Measurements from ENCODE around the gene ZNF699. TPM values are rescaled to one million over a fixed set of nuclear protein-coding genes. Genes with fewer than 3 reads are reported as not detected.
A peak's percentile ranks its signal among the peaks of the same experiment; 100 is the strongest.
"Not testable (repeated sequence)": the region's sequence is repeated elsewhere in the genome, so short reads cannot be mapped to it uniquely, and the experiment has no call there.

Gene ZNF699
- total RNA-seq = 1 to 10 TPM; 3.7 to 8.7 TPM

DNA sequence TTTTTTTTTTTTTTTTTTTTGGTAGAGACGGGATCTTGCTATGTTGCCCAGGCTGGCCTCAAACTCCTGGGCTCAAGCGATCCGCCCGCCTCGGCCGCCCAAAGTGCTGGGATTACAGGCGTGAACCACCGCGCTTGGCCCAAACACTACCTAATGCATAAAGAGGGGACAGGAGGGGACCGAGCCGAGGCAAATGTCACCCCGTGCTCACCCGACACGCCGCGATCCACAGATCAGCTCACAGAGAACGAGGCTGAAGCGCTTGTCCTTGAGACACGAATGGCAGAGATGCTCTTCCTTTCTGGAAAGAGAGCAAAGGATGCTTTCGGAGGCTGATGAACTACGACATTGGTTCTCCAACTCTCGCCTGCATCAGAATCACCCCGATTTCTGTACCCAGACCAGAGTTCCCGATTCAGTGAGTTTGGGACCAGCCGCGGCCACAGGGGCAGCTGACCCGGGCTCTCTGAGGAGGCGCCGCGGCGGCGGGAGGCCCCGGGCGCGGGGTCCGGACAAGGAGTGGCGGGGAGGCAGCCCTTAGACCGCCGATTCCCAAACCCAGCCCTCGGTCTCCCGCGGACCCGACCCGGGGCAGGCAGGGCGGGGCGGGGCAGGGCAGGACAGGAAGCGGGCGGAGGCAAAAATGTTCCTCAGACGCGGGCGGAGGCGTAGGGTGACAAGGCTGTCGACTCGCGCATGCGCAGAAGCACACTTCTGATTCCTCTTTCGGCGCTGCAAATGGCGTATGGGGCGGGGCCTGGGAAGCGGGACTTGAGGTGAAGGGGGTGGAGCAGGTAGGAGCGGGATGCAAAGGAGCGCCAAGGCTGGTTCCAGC is at the start of gene ZNF699:
Gene ZNF699, minus strand, starts transcription at position 700 of the 835 bp plus-strand sequence. CDS start 4,719 bp downstream, outside the sequence.
- Mint-ChIP-seq H3K36me3 (ENCODE audit: low read depth) (peaks cover 20% of the 10 kb centered on the region), H3K9me3 (no peaks in the 10 kb centered on the region), H3K27me3 (no peaks in the 10 kb centered on the region)

DNA sequence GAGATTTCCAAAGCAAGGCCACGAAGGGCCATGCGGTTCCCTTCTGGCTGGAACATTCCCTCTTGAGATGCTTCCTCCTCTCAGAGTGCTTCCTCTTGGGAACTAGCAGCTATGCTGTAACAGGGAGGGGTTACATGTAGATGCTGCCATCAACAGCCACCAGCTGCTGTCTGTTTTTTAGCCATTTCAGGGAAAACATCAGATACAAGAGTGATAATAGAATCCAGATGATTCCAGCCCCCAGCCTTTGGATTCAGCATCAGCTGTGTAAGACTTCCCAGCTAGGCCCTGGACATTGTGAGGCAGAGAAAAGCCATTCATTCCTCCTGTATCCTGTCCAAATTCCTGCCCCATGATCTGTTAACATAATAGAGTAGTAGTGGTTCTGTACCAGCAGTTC is 45.0 kb upstream of the ZNF699 start:
- no peak for ATAC-seq (replicated peaks)
- H3K27ac Mint-ChIP-seq = no peak overlapping the region
- no peaks in the 10 kb centered on the region for H3K4me1 Mint-ChIP-seq
- H3K36me3 Mint-ChIP-seq (ENCODE audit: low read depth) = peaks cover 13% of the 10 kb centered on the region
- H3K9me3 Mint-ChIP-seq = peaks cover 25% of the 10 kb centered on the region
- H3K4me3 Mint-ChIP-seq = no peak overlapping the region
- no peaks in the 10 kb centered on the region for H3K27me3 Mint-ChIP-seq

More for the DNA sequence above, at the start of gene ZNF699:
- Mint-ChIP-seq H3K4me1 (peaks cover 4% of the 10 kb centered on the region), H3K27ac (peak within 1 kb of the TSS; percentile 97), H3K4me3 (peak within 1 kb of the TSS; percentile 91)
- ATAC-seq (replicated peaks) = peak; percentile 89

DNA sequence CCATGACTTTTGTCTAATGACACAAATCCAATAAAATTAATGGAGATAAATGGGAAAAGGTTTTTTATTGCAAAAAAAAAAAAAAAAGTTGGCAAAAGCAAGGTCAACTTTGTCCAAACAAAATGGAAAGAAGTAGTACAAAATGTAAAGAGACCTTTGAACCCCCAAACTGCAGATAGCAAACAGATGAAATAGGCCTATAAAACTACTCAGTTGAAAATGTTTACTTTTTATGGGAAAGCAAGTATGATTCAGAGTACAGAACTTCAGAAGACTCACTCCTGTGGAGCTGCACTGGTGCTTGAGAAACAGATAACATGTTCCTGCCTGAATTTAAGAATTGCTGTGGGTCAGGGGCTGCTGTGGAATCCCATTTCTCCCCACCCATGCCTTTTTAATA is 43.4 kb upstream of the ZNF699 start:
- Mint-ChIP-seq H3K9me3 (peaks cover 35% of the 10 kb centered on the region), H3K4me1 (no peaks in the 10 kb centered on the region)

DNA sequence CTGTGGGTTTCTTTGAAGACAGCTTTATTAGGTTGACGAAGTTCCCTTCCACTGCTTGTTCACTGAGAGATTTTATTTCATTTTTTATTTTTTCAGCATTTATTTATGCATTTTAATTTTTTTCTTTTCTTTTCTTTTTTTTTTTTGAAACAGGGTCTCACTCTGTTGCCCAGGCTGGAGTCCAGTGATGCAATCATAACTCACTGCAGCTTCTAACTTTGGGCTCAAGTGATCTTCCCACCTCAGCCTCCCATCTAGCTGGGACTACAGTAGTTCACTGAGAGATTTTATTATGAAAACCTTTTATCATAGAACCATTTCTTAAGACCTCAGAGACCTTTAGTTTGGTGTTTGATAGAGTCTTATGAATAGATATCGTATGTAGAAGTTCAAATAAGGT is 42.9 kb upstream of the ZNF699 start:
- no peaks in the 10 kb centered on the region for H3K27me3 Mint-ChIP-seq
- H3K36me3 Mint-ChIP-seq (ENCODE audit: low read depth) = peaks cover 25% of the 10 kb centered on the region
- H3K27ac Mint-ChIP-seq = no peak overlapping the region
- ATAC-seq (replicated peaks) = no peak
- peaks cover 33% of the 10 kb centered on the region for H3K9me3 Mint-ChIP-seq
- H3K4me1 Mint-ChIP-seq = no peaks in the 10 kb centered on the region
- no peak overlapping the region for H3K4me3 Mint-ChIP-seq

More for the DNA sequence above, 43.4 kb upstream of the ZNF699 start:
- Mint-ChIP-seq H3K27me3 (no peaks in the 10 kb centered on the region), H3K4me3 (no peak overlapping the region), H3K27ac (no peak overlapping the region), H3K36me3 (ENCODE audit: low read depth) (peaks cover 25% of the 10 kb centered on the region)
- ATAC-seq (replicated peaks) = no peak

DNA sequence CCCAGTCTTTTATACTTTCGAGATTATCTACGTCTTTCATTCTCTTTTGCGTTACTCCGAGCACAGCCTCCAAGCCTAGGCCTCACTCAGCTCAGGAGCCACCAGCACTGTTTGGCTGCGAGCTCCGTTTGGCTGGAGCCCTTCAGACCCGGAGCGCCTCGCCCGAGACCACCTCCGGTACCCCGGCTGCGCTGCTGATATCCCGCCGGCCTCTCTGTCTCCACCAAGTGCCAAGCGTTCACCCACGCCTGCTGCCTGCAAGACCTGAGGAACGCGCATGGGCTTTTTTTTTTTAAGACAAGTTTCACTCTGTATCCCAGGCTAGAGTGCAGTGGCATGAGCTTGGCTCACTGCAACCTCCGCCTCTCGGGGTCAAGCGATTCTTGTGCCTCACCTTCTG is 39.0 kb upstream of the ZNF699 start:
- H3K36me3 Mint-ChIP-seq (ENCODE audit: low read depth) = peaks cover 39% of the 10 kb centered on the region
- no peak for ATAC-seq (replicated peaks)
- no peaks in the 10 kb centered on the region for H3K4me1 Mint-ChIP-seq
- no peaks in the 10 kb centered on the region for H3K27me3 Mint-ChIP-seq
- H3K9me3 Mint-ChIP-seq = peaks cover 34% of the 10 kb centered on the region
- no peak overlapping the region for H3K27ac Mint-ChIP-seq
- no peak overlapping the region for H3K4me3 Mint-ChIP-seq

DNA sequence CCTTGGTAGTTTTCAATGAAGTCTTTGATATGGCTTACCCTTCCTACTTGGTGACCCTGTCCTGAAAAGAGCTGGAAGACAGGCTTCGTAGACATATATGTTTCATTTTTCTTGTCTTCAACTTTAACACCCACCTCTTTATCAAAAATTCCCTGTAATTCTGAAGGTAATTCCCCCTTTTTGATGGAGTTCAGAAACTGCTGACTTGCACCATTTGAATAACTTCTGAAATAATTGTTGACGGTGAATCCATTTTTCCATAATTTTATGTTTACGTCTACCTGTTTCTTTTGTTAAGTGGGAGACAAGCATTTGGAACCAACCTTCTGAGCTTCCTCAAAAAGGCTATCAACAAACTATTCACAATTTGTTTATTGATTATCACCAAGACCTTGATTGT is 38.6 kb upstream of the ZNF699 start:
- peaks cover 38% of the 10 kb centered on the region for H3K9me3 Mint-ChIP-seq
- peaks cover 43% of the 10 kb centered on the region for H3K36me3 Mint-ChIP-seq (ENCODE audit: low read depth)
- ATAC-seq (replicated peaks) = no peak
- no peaks in the 10 kb centered on the region for H3K27me3 Mint-ChIP-seq
- no peak overlapping the region for H3K4me3 Mint-ChIP-seq
- no peak overlapping the region for H3K27ac Mint-ChIP-seq
- H3K4me1 Mint-ChIP-seq = no peaks in the 10 kb centered on the region

DNA sequence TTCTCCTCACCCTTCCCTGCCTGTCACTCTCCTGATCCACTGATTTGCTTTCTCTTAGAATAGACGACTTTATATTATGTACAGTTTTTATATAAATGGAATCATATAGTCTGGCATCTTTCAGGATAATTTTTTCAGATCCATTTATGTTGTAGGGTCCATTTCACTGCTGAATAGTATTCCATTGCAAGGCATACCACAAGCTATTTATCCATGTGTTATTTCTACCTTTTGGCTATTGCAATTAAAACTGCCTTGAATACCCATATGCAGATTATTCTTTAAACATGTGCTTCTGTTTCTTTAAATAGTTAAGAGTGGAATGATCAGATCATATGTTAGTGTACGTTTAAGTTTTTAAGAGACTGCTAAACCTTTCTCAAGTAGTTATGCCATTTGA is 35.4 kb upstream of the ZNF699 start:
- H3K36me3 Mint-ChIP-seq (ENCODE audit: low read depth) = peaks cover 70% of the 10 kb centered on the region
- no peak for ATAC-seq (replicated peaks)
- peaks cover 46% of the 10 kb centered on the region for H3K9me3 Mint-ChIP-seq

DNA sequence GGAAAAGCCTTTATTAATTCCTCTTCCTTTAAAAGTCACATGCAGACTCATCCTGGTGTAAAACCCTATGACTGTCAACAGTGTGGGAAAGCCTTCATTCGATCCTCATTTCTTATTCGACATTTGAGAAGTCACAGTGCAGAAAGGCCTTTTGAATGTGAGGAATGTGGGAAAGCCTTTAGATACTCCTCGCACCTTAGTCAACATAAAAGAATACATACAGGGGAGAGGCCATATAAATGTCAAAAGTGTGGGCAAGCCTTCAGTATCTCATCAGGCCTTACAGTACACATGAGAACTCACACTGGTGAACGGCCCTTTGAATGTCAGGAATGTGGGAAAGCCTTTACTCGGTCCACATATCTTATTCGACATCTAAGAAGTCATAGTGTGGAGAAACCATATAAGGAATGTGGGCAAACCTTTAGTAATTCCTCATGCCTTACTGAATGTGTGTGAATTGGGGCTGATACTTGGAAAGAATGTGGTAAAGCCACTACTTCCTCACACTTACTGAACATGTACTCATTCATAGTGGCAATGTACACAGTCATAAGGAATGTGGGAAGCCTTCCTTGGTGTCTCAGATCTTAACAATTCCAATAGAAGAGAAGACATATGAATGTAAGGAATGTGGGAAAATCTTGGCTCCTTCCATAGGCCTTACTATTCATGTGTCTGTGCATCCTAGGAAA is 33.1 kb upstream of the ZNF699 start:
- no peak for ATAC-seq (replicated peaks)
- Mint-ChIP-seq H3K9me3 (peaks cover 42% of the 10 kb centered on the region), H3K4me3 (no peak overlapping the region), H3K27me3 (no peaks in the 10 kb centered on the region), H3K27ac (no peak overlapping the region), H3K36me3 (ENCODE audit: low read depth) (peaks cover 74% of the 10 kb centered on the region), H3K4me1 (no peaks in the 10 kb centered on the region)

More for the DNA sequence above, 35.4 kb upstream of the ZNF699 start:
- Mint-ChIP-seq H3K27me3 (no peaks in the 10 kb centered on the region), H3K4me3 (no peak overlapping the region), H3K27ac (no peak overlapping the region), H3K4me1 (no peaks in the 10 kb centered on the region)

DNA sequence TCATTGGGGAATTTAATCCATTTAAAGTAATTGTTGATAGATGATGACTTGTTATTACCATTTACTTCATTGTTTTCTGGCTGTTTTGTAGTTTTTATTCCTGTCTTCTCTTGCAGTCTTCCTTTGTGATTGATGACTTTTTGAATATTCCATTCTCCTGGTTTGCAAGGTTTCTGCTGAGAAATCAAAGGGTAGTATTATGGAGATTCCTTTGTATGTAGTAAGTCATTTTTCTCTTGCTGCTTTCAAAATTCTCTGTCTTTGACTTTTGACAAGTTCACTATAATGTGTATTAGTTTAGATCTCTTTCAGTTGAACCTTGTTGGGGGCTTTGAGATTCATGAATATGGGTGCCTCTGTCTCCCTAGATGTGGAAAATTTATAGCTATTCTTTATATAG is 20.4 kb upstream of the ZNF699 start:
- Mint-ChIP-seq H3K27ac (no peak overlapping the region), H3K4me3 (no peak overlapping the region), H3K27me3 (no peaks in the 10 kb centered on the region), H3K36me3 (ENCODE audit: low read depth) (peaks cover 81% of the 10 kb centered on the region), H3K4me1 (no peaks in the 10 kb centered on the region), H3K9me3 (peaks cover 13% of the 10 kb centered on the region)
- no peak for ATAC-seq (replicated peaks)

DNA sequence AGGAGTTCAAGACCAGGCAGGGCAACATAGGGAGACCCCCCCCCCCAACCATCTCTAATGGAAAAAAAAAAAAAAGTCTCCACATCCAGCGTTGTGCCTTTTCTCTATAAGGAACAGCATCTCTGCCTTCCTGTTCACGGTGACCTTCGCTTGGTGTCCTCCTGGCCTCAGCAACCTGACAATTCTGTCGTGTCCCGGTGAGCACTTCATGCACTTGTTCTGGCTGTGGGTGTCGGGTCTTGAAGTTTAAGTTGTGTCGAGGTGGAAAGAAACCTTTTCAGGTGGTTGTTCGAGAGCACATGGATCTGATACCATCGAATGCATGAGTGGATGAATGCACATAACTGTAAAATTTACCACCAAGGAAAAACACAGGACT is 14.9 kb upstream of the ZNF699 start:
- H3K36me3 Mint-ChIP-seq (ENCODE audit: low read depth) = peaks cover 50% of the 10 kb centered on the region
- H3K4me3 Mint-ChIP-seq = peak overlapping the region; percentile 89
- ATAC-seq (replicated peaks) = no peak
- peaks cover 8% of the 10 kb centered on the region for H3K4me1 Mint-ChIP-seq
- H3K9me3 Mint-ChIP-seq = no peaks in the 10 kb centered on the region
- peak overlapping the region; percentile 93 for H3K27ac Mint-ChIP-seq
- no peaks in the 10 kb centered on the region for H3K27me3 Mint-ChIP-seq

DNA sequence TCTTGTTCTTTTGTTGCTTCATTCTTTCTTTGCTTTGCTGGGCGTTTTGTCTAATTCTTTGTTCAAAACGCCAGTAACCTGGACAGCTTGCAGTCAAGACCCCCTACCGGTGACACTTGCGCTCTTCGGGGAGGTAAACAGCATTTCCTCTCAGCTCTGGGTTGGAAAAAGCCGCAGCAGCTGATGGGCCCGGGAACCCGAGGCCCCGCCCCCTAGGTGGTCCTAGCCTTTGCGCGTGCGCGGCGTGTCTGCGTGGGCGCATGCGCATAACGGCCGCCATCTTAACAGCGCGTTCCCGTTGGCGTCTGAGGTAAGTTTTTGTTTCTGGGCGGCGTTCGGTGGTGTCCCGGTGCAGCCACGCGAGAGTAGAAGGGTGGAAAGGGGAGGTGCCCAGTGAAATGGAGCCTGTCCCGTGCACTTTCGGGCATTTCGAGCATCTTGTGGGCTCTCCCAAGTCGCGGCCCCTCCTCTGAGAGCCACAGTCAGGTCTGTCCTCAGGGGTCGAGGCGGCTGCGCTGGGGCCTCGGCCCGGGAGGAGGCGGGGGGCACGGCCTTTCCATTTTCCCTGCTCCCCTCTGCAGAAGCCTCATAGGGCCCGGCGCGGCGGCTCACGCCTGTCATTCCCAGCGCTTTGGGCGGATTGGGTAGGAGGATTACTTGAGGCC is 14.4 kb upstream of the ZNF699 start, which contains the start of gene ZNF559:
Gene ZNF559, plus strand, starts transcription at position 261 of the 665 bp plus-strand sequence. CDS start 14,371 bp downstream, outside the sequence.
- Mint-ChIP-seq H3K27ac (peak within 1 kb of the TSS; percentile 93), H3K27me3 (no peaks in the 10 kb centered on the region), H3K36me3 (ENCODE audit: low read depth) (peaks cover 45% of the 10 kb centered on the region), H3K4me3 (peak within 1 kb of the TSS; percentile 89), H3K9me3 (no peaks in the 10 kb centered on the region), H3K4me1 (peaks cover 8% of the 10 kb centered on the region)
- peak; percentile 99 for ATAC-seq (replicated peaks)

DNA sequence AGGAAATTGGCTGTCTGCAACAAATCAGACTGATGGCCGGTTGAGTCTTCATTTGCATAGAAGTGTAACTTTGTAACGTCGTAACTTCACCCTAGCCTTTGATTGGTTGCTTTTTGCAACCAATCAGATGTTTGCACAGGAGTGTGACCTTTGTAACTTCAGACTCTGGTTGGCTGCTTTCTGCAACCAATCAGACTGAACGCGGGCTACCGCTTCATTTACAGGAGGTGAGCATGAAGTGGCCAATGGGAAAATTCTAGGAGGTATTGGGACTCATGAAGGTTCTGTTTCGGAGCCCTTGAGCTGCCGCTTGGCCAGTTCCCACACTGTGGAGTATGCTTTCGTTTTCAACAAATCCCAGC is 13.9 kb upstream of the ZNF699 start:
- Mint-ChIP-seq H3K4me1 (peaks cover 8% of the 10 kb centered on the region), H3K9me3 (no peaks in the 10 kb centered on the region), H3K27ac (peak overlapping the region; percentile 93), H3K4me3 (peak overlapping the region; percentile 89), H3K36me3 (ENCODE audit: low read depth) (peaks cover 40% of the 10 kb centered on the region), H3K27me3 (no peaks in the 10 kb centered on the region)
- peak; percentile 77 for ATAC-seq (replicated peaks)

DNA sequence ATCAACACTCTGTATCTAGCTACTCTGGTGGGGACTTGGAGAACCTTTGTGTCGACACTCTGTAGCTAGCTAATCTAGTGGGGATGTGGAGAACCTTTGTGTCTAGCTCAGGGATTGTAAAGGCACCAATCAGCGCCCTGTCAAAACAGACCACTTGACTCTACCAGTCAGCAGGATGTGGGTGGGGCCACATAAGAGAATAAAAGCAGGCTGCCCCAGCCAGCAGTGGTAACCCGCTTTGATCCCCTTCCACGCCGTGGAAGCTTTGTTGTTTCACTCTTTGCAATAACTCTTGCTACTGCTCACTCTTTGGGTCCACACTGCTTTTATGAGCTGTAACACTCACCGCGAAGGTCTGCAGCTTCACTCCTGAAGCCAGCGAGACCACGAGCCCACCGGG is 12.6 kb upstream of the ZNF699 start:
- not testable (repeated sequence) for H3K4me1 Mint-ChIP-seq; H3K9me3 Mint-ChIP-seq; ATAC-seq (replicated peaks); H3K27ac Mint-ChIP-seq; H3K27me3 Mint-ChIP-seq
- Mint-ChIP-seq H3K36me3 (ENCODE audit: low read depth) (peaks cover 27% of the 10 kb centered on the region), H3K4me3 (peak overlapping the region; percentile 89)

DNA sequence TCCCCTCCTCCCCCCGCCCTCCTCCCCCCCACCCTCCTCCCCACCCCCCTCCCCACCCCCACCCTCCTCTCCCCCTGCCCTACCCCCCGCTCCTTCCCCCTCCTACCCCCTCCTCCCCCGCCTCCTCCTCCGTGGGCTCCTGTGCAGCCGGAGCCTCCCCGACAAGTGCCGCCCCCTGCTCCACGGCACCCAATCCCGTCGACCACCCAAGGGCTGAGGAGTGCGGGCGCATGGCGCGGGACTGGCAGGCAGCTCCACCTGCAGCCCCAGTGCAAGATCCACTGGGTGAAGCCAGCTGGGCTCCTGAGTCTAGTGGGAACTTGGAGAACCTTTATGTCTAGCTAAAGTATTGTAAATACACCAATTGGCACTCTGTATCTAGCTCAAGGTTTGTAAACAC is 12.1 kb upstream of the ZNF699 start:
- H3K36me3 Mint-ChIP-seq (ENCODE audit: low read depth) = peaks cover 26% of the 10 kb centered on the region

More for the DNA sequence above, 12.1 kb upstream of the ZNF699 start:
- not testable (repeated sequence) for H3K4me1 Mint-ChIP-seq; H3K27ac Mint-ChIP-seq; H3K4me3 Mint-ChIP-seq; ATAC-seq (replicated peaks); H3K9me3 Mint-ChIP-seq; H3K27me3 Mint-ChIP-seq

Data from activated T-helper 17 cell treated with anti-CD3 and anti-CD28 coated beads, Interleukin-2, amount 50 U/mL, for 72 hours (primary cell).